Tibial nerve (tissue), 4 donors: ENCODE measurements around the gene SPINT1. TPM values are rescaled to one million over a fixed set of nuclear protein-coding genes. Genes with fewer than 3 reads are reported as not detected.

Experiments used
- DNase-seq, 2 donors: peaks; one replicate each; pipeline ENCODE4 v3.0.0-alpha.2; 2019; ENCODE audit warnings: low spot score in 2 of 2
- H3K27ac ChIP-seq, 4 donors: fragments of 200-600 bp; sonication (generic) in 3 of 4; one replicate each; pipeline ENCODE4 v1.5.1; 2017 to 2019; ENCODE audit warnings: mild to moderate bottlenecking in 1 of 4
- H3K27me3 ChIP-seq, 2 donors: fragments of 200-600 bp; sonication (generic) in 1 of 2; one replicate each; pipeline versions ENCODE4 v1.5.1 to v1.6.0; 2017 to 2019
- H3K36me3 ChIP-seq, 3 donors: fragments of 200-600 bp; sonication (generic); one replicate each; pipeline ENCODE4 v1.5.1; 2018 to 2019
- H3K4me1 ChIP-seq, 4 donors: fragments of 200-600 bp; sonication (generic) in 3 of 4; one replicate each; pipeline ENCODE4 v1.5.1; 2017 to 2019
- H3K4me3 ChIP-seq, 4 donors: fragments of 200-600 bp; sonication (generic) in 3 of 4; one replicate each; pipeline ENCODE4 v1.5.1; 2017 to 2019; ENCODE audit warnings: mild to moderate bottlenecking in 1 of 4, moderate library complexity in 1 of 4
- H3K9me3 ChIP-seq, 4 donors: fragments of 200-600 bp; sonication (generic) in 3 of 4; one replicate each; pipeline ENCODE4 v1.5.1; 2017 to 2019
- EP300 ChIP-seq, 2 donors: sonication (generic); formaldehyde crosslinking; IDR thresholded peaks; one replicate each; pipeline ENCODE4 v1.6.1; 2017; ENCODE audit warnings: antibody characterized with exemption in 2 of 2, mild to moderate bottlenecking in 1 of 2
- POLR2A ChIP-seq, 2 donors: fragments of 450-650 bp; IDR thresholded peaks; one replicate each; pipeline ENCODE4 v1.6.1; 2017; ENCODE audit warnings: antibody characterized with exemption in 2 of 2, mild to moderate bottlenecking in 2 of 2, moderate library complexity in 2 of 2
- WGBS, 2 donors: methylation state at CpG; one replicate each; pipeline ENCODE4 v1.1.5; 2018; 5-methylcytosine and 5-hydroxymethylcytosine counted together
- total RNA-seq, 4 donors: library from RNA; depleted of rRNA; stranded (reverse); fragments of >200 nt; gene quantifications; one replicate each; pipeline ENCODE4 v1.1.0, GENCODE V29; 2016
- TF ChIP-seq, protein P1 (sequence below), 5 experiments: fragments of 200-600 bp in 3 of 5; fragments of 450-650 bp in 2 of 5; sonication (generic) in 3 of 5; IDR thresholded peaks; one replicate each; pipeline ENCODE4 v1.5.1; 2016 to 2019; ENCODE audit warnings: antibody characterized with exemption in 5 of 5, mild to moderate bottlenecking in 3 of 5, moderate library complexity in 2 of 5

SPINT1 gene
- total RNA-seq, 4 donors from 2014 or later, result 1.1 to 12.0 (median 4.2) TPM

DNA sequence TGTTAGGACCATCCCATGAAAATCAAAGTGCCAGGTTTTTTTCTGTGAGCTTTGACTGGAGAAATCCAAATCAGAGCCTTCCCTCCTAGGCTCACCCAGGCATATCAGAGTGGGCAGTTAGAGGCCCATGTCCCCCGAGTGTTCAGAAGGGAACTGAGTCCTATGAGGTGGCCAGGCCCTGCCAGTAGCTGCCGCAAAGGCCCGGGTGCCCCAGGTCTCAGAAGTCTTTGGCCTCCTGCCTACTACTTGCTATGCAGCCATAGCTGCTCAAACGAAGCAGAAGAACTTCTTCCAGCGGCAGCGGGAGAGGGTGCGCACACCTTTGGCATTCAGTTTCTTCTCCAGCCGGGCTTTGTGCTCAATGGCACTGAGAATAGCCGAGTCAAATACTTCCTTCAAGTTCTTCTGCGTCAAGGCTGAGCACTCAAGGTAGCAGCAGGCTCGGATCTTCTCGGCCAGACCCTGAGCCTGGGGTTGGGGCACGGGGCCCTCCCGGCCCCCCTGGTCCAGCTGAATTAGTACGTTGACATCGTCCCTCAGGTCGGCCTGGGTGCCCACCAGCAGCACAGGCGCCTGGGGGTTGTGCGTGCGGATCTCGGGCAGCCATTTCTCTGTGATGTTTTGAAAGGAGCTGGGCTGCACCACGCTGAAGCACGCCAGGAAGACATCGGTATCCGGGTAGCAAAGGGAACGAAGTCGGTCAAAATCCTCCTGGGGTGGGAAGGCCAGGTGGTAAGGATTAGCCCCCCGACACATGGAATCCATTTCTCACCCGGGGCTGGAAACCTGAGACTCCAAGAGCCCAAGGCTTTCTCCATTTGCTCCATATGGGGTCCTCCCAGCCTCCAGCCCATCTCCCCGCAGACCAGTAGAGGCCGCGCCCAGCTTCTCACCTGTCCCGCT, 29.2 kb downstream of the SPINT1 start:
- Histone ChIP-seq H3K36me3 (no peaks in the 10 kb centered on the region), H3K4me3 (peak overlapping the region in 3 of 4 donors; percentile 35 to 51 (median 44)), H3K27ac (no peak overlapping the region), H3K9me3 (no peaks in the 10 kb centered on the region), H3K4me1 (peaks cover 0 to 15% (median 6%) of the 10 kb centered on the region in 4 donors), H3K27me3 (peaks cover 0 to 21% of the 10 kb centered on the region in 2 donors)
- DNase-seq, result no peak
- TF ChIP-seq POLR2A (IDR thresholded peaks at IDR 0.05) (no peak), EP300 (IDR thresholded peaks at IDR 0.05) (no peak)
- TF ChIP-seq, protein P1, sequence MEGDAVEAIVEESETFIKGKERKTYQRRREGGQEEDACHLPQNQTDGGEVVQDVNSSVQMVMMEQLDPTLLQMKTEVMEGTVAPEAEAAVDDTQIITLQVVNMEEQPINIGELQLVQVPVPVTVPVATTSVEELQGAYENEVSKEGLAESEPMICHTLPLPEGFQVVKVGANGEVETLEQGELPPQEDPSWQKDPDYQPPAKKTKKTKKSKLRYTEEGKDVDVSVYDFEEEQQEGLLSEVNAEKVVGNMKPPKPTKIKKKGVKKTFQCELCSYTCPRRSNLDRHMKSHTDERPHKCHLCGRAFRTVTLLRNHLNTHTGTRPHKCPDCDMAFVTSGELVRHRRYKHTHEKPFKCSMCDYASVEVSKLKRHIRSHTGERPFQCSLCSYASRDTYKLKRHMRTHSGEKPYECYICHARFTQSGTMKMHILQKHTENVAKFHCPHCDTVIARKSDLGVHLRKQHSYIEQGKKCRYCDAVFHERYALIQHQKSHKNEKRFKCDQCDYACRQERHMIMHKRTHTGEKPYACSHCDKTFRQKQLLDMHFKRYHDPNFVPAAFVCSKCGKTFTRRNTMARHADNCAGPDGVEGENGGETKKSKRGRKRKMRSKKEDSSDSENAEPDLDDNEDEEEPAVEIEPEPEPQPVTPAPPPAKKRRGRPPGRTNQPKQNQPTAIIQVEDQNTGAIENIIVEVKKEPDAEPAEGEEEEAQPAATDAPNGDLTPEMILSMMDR (IDR thresholded peaks at IDR 0.05), result no peak
- 53 to 64% methylated on average over 24 to 31 of the region's 33 CpGs for WGBS, 2 donors

DNA sequence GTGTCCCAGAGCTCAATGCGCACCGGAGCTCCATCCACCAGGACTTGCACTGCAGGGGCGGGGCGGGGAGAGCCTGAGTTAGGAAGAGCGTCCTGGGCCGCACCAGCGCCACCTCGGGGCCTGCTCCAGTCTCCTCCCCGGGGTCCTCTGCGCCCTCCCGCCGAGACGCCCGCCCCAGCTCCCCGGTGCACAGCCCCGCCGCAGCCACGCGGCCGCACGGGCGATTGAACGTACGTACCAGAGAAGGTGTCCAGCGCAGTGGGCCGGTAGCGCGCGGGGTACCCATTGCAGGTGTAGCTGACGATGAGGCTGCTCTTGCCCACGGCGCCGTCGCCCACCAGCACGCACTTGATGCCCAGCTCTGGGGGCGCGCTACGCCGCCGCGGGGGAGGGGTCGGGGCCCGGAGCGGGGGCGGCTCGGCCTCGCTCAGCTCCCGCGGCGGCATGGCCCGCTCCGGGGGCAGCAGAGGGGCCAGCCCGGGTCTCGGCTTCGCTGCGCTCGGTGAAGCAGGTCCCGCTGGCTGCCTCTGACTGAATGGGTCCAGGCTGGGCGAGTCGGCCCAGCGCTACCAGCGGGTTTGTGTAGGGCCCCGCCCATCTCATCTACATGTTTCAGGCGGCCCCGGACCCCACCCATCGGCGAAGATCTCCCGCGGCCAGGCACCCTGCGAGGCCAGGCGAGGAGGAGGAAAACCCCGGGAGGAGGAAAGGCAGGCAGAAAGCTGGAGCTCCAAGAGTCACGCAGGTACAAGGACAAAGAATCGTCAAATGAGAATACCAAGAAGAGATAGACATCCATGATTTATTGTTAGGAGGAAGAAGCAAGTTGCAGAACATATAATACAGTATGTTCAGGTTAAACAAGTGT, 30.1 kb downstream of the SPINT1 start, which contains the start of gene RHOV:
Gene RHOV, minus strand, starts transcription at position 541 of the 868 bp plus-strand sequence. Its CDS starts 95 bp downstream, at position 446.
- WGBS, 2 donors, result 1 to 2% methylated on average over 27 to 37 of the region's 74 CpGs
- no peak within 1 kb of the TSS for H3K27ac ChIP-seq
- peaks cover 0 to 15% (median 6%) of the 10 kb centered on the region in 4 donors for H3K4me1 ChIP-seq
- H3K36me3 ChIP-seq, result no peaks in the 10 kb centered on the region
- DNase-seq, result no peak
- TF ChIP-seq, protein P1 (IDR thresholded peaks at IDR 0.05), result peak in 1 of 5 experiments; percentile 22
- no peak for TF ChIP-seq EP300 (IDR thresholded peaks at IDR 0.05)
- TF ChIP-seq POLR2A (IDR thresholded peaks at IDR 0.05), result no peak
- H3K27me3 ChIP-seq, result peaks cover 0 to 21% of the 10 kb centered on the region in 2 donors
- H3K9me3 ChIP-seq, result no peaks in the 10 kb centered on the region
- peak within 1 kb of the TSS; percentile 25 to 51 (median 40) for H3K4me3 ChIP-seq

DNA sequence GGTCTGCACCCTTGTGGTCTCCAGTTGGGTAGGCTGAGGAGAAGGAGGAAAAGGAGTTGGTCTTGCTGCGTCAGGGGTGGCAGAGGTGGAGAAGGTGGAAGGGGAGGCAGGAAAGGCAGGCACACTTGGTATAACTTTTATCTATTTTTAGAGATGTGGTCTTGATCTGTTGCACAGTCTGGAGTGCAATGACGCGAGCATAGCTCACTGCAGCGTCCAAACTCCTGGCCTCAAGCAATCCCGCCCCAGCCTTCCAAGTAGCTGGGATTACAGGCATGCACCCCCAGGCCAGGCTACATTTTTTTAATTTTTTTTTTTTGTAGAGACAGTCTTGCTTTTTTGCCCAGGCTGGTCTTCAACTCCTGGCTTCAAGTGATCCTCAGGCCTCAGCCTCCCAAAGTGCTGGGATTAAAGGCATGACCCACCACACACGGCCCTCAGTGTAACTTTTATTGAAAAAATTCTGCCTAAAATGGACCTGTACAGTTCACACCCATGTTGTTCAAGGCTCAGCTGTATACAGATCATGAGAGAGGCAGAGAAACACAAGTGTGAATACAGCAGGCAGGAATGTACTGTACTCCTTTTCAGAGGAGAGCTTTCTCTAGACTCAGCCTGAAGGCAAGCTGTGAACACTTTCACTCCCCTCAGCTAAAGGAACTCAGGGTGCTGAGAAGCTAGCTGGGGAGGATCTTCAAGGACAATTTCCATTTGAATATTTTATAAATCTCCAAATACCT, 32.3 kb downstream of the SPINT1 start:
- Histone ChIP-seq H3K4me1 (peaks cover 0 to 15% (median 6%) of the 10 kb centered on the region in 4 donors), H3K4me3 (no peak overlapping the region), H3K36me3 (no peaks in the 10 kb centered on the region), H3K27ac (no peak overlapping the region), H3K27me3 (peaks cover 0 to 21% of the 10 kb centered on the region in 2 donors), H3K9me3 (no peaks in the 10 kb centered on the region)
- 86 to 91% methylated on average over 6 of the region's 6 CpGs for WGBS, 2 donors
- DNase-seq, result no peak
- TF ChIP-seq EP300 (IDR thresholded peaks at IDR 0.05), result no peak
- TF ChIP-seq, protein P1 (IDR thresholded peaks at IDR 0.05), result no peak
- no peak for TF ChIP-seq POLR2A (IDR thresholded peaks at IDR 0.05)

DNA sequence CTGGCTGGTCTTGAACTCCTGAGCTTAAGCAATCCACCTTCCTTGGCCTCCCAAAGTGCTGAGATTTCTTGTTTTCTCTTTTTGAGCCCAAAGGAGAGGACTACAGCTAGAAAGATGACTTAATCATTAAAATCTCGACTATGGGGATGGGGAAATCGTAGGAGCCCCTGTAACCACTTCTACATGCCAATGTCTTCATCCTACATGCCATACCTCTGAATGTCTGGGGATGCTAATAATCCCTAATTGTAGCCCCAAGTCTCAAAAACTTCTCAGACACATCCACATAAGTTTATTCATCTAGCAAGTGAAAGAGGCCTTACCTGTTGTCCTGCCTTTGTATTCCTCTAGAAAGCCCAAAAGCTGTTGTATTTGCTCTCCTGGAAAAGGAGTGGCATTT, 33.8 kb downstream of the SPINT1 start:
- peaks cover 0 to 14% of the 10 kb centered on the region in 2 donors for H3K27me3 ChIP-seq
- TF ChIP-seq, protein P1 (IDR thresholded peaks at IDR 0.05), result no peak
- no peak for TF ChIP-seq EP300 (IDR thresholded peaks at IDR 0.05)
- no peak for TF ChIP-seq POLR2A (IDR thresholded peaks at IDR 0.05)
- no peaks in the 10 kb centered on the region for H3K36me3 ChIP-seq
- no peak overlapping the region for H3K27ac ChIP-seq
- H3K4me3 ChIP-seq, result no peak overlapping the region
- H3K9me3 ChIP-seq, result no peaks in the 10 kb centered on the region
- DNase-seq, result no peak
- WGBS, 2 donors, result 63 to 70% methylated on average over 2 of the region's 2 CpGs
- H3K4me1 ChIP-seq, result peaks cover 0 to 15% (median 6%) of the 10 kb centered on the region in 4 donors
